NT2/D1 (cell line): ENCODE measurements around the gene AKNA.

Experiments used
- DNase-seq: peaks from one replicate; pipeline ENCODE4 v3.0.0-alpha.2; 2011; ENCODE audit warnings: low read depth, low spot score
- H3K27me3 ChIP-seq: 2 replicates; pipeline ENCODE4 v1.6.0; 2011; ENCODE audit warnings: mild to moderate bottlenecking; ENCODE audit not compliant: insufficient read length, insufficient read depth
- H3K36me3 ChIP-seq: 2 replicates; pipeline ENCODE4 v1.6.1; 2011; ENCODE audit warnings: mild to moderate bottlenecking, low read length, mixed read lengths; ENCODE audit not compliant: insufficient read depth, insufficient read length
- H3K4me1 ChIP-seq: 2 replicates; pipeline ENCODE4 v1.5.1; 2011; ENCODE audit not compliant: insufficient read depth, insufficient read length
- H3K4me3 ChIP-seq: 2 replicates; pipeline ENCODE4 v1.5.1; 2011; ENCODE audit warnings: low read depth; ENCODE audit not compliant: insufficient read length
- H3K9ac ChIP-seq: 2 replicates; pipeline ENCODE4 v1.6.0; 2011; ENCODE audit warnings: low read depth; ENCODE audit not compliant: insufficient read length
- H3K9me3 ChIP-seq: 2 replicates; pipeline ENCODE4 v1.5.1; 2011; ENCODE audit warnings: mild to moderate bottlenecking, low read length; ENCODE audit not compliant: insufficient read depth
- SUZ12 ChIP-seq: IDR thresholded peaks from 2 replicates; pipeline ENCODE4 v1.6.1; 2011; ENCODE audit not compliant: insufficient read length, insufficient read depth; ENCODE audit errors: extremely low read depth
- YY1 ChIP-seq: IDR thresholded peaks from 2 replicates; pipeline ENCODE4 v1.6.1; 2011; ENCODE audit not compliant: insufficient read length, insufficient read depth
- ZNF274 ChIP-seq: IDR thresholded peaks from 2 replicates; pipeline ENCODE4 v1.6.1; 2011; ENCODE audit warnings: mild to moderate bottlenecking, low read depth, low read length

AKNA gene

GRCh38 chr9:114386361-114386885 lies 1.4 kb downstream of the AKNA start:
- H3K4me3 ChIP-seq, result no peak overlapping the region
- H3K27me3 ChIP-seq, result no peaks in the 10 kb centered on the region
- peak overlapping the region; percentile 75 for H3K9ac ChIP-seq
- TF ChIP-seq ZNF274 (no peak), YY1 (no peak), SUZ12 (no peak)
- no peaks in the 10 kb centered on the region for H3K9me3 ChIP-seq
- no peak for DNase-seq
- peaks cover 38% of the 10 kb centered on the region for H3K4me1 ChIP-seq
- H3K36me3 ChIP-seq, result no peaks in the 10 kb centered on the region

- no peak for TF ChIP-seq YY1
- TF ChIP-seq SUZ12, result no peak
- no peak for TF ChIP-seq ZNF274
- Histone ChIP-seq H3K27me3 (no peaks in the 10 kb centered on the region), H3K36me3 (peaks cover 7% of the 10 kb centered on the region), H3K4me3 (no peak overlapping the region), H3K9me3 (no peaks in the 10 kb centered on the region), H3K9ac (peak overlapping the region; percentile 44), H3K4me1 (peaks cover 42% of the 10 kb centered on the region)
- DNase-seq, result no peak
These were observed 2.2 kb downstream of the AKNA start for GRCh38 chr9:114385397-114386181.

GRCh38 chr9:114384836-114385396 lies 2.9 kb downstream of the AKNA start:
- DNase-seq, result no peak
- TF ChIP-seq SUZ12, result no peak
- TF ChIP-seq ZNF274, result no peak
- no peak for TF ChIP-seq YY1
- Histone ChIP-seq H3K4me3 (no peak overlapping the region), H3K9me3 (no peaks in the 10 kb centered on the region), H3K9ac (peak overlapping the region; percentile 24), H3K36me3 (peaks cover 13% of the 10 kb centered on the region), H3K27me3 (no peaks in the 10 kb centered on the region), H3K4me1 (peaks cover 36% of the 10 kb centered on the region)

GRCh38 chr9:114384341-114384740 lies 3.4 kb downstream of the AKNA start:
- Histone ChIP-seq H3K27me3 (no peaks in the 10 kb centered on the region), H3K4me3 (no peak overlapping the region), H3K9ac (no peak overlapping the region), H3K36me3 (peaks cover 16% of the 10 kb centered on the region), H3K9me3 (no peaks in the 10 kb centered on the region), H3K4me1 (peaks cover 31% of the 10 kb centered on the region)
- no peak for DNase-seq
- no peak for TF ChIP-seq SUZ12
- no peak for TF ChIP-seq ZNF274
- TF ChIP-seq YY1, result no peak

GRCh38 chr9:114383521-114384231 lies 4.1 kb downstream of the AKNA start:
- Histone ChIP-seq H3K4me1 (peaks cover 31% of the 10 kb centered on the region), H3K9ac (peak overlapping the region; percentile 72), H3K36me3 (peaks cover 23% of the 10 kb centered on the region), H3K27me3 (no peaks in the 10 kb centered on the region), H3K9me3 (no peaks in the 10 kb centered on the region), H3K4me3 (no peak overlapping the region)
- no peak for TF ChIP-seq ZNF274
- TF ChIP-seq YY1, result no peak
- no peak for TF ChIP-seq SUZ12
- no peak for DNase-seq

GRCh38 chr9:114382699-114383520 lies 4.9 kb downstream of the AKNA start:
- TF ChIP-seq YY1 (no peak), ZNF274 (no peak), SUZ12 (no peak)
- Histone ChIP-seq H3K4me3 (no peak overlapping the region), H3K27me3 (no peaks in the 10 kb centered on the region), H3K36me3 (peaks cover 30% of the 10 kb centered on the region), H3K9ac (peak overlapping the region; percentile 72), H3K4me1 (peaks cover 26% of the 10 kb centered on the region), H3K9me3 (no peaks in the 10 kb centered on the region)
- no peak for DNase-seq
